GM19240 (cell line): ENCODE data around the gene ERCC3.
"Not testable (repeated sequence)": the region's sequence is repeated elsewhere in the genome, so short reads cannot be mapped to it uniquely, and the experiment has no call there.

ENCODE experiments used
- DNase-seq: peaks from one replicate; pipeline ENCODE4 v3.0.0; 2011; ENCODE audit warnings: low spot score; ENCODE audit not compliant: insufficient read length

Gene ERCC3

DNA sequence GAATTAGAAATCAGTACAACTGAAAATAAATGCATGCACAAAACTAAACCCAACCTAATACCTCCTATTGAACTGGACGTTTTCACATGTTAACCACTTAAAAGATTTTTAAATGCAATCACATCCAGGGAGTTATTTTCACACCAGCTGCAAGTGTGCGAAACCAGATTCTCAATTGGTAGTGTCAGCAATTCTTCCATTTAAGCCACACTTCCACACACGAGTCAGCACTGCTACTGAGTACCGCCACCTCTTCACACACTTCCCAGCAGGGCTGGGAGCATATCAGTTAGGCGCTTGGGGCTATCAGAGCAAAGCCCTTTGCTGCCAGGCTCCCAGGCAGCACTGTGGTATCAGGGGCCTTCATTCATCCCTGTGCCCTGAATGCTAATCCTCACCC is 14.2 kb downstream of the ERCC3 start:
- DNase-seq, result no peak

- no peak for DNase-seq
These were observed 15.0 kb downstream of the ERCC3 start for GRCh38 chr2:127278959-127279358.

- DNase-seq, result no peak
These were observed 16.9 kb downstream of the ERCC3 start for GRCh38 chr2:127277028-127277427.

DNA sequence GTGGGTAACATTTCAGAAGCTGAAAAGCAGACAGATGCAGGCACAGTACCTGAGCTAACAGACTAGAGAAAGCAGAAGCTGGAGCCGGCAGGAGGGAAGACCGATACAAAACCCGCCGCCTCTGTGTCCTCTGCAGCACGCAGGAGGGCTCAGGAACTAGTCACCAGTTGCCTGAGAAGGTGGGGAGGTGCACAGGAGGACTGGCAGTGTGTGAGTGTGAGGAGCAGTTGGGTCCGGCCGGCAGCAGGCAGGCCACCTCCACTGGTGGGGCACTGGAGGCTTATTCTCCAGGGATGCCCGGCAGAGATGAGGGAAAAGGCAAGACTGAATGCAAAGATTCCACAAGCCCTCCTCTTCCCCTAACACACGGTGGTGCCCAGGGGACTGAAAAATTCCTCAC is 18.2 kb downstream of the ERCC3 start:
- DNase-seq, result no peak

DNA sequence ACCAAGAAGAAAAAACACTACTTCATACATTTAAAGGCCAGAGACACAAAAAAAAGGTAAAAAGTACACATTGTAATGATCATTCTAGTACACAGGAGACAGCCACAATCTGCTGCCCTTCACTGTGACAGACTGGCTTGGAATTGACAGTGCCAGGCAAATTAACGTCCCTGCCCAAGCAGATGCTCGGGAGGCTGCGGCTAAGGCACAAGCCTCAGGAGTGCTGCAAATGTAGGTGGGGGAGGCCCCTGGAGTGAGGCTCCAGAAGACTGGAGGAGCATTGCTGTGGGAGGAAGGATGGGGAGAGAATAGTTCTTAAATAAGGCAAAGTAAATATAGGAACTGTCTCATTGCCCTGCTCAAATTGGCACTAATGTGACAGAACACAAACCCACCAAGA is 18.6 kb downstream of the ERCC3 start:
- no peak for DNase-seq

DNA sequence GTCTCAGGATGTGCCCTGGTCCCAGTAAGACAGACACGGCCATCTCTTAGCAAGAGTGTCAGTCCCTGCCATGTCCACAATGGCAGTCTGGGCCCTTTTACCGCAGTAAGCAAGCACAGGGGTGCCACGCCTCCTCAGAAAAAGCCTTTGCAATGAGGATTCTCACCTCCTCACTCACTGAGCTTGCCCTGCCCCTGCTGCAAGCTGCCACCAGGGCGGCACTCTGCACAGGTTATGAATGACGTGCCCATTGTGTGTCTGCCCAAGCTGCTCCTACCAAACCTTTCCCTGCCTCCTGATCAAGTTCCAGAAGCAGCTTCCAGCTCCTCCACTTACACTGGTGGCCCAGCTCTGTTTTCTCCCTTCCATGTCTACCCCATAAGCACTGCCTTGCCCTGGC is 23.3 kb downstream of the ERCC3 start:
- DNase-seq, result no peak

- no peak for DNase-seq
These were observed 32.0 kb downstream of the ERCC3 start for GRCh38 chr2:127261804-127262406.

- DNase-seq, result no peak
These were observed 34.6 kb downstream of the ERCC3 start for GRCh38 chr2:127259355-127259754.

- no peak for DNase-seq
These were observed 37.1 kb downstream of the ERCC3 start for GRCh38 chr2:127256866-127257265.

GRCh38 chr2:127256381-127256780 is 37.6 kb downstream of the ERCC3 start:
- no peak for DNase-seq

GRCh38 chr2:127255721-127256120 is 38.2 kb downstream of the ERCC3 start:
- no peak for DNase-seq

DNA sequence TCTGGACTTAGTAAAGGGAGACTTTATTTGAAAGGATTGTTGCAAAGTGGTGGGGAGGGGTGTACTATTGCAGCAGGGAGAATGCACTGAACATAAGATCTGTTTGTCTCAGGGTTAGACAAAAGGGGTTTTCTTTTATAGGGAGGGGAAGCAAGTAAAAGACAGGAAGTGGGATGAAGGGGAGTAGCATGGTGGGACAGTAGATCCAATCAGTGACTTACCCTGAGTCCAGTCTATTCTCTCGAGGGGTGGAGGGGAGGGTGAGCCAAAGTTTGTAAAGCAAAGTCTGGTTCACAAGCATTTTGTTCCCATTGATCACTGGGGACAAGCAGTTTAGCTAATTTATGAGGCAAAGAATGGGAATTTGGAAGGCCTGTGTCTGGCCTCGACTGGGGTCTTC is 38.8 kb downstream of the ERCC3 start:
- no peak for DNase-seq

- DNase-seq, result no peak
These were observed 39.5 kb downstream of the ERCC3 start for GRCh38 chr2:127254386-127254981.

GRCh38 chr2:127241184-127241583 is 52.8 kb downstream of the ERCC3 start:
- DNase-seq, result not testable (repeated sequence)

DNA sequence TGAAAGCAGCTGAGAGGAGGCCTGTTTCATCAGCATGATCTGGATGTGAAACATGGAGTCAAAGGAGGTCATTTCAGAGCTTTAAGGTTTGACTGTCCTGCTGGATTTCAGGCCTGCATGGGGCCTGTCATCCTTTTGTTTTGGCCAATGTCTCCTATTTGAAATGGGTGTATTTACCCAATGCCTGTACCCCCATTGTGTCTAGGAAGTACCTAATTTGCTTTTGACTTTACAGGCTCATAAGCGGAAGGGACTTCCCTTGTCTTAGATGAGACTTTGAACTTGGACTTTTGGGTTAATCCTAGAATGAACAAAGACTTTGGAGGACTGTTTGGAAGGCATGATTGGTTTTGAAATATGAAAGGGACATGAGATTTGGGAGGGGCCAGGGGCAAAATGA is 54.5 kb downstream of the ERCC3 start:
- no peak for DNase-seq

DNA sequence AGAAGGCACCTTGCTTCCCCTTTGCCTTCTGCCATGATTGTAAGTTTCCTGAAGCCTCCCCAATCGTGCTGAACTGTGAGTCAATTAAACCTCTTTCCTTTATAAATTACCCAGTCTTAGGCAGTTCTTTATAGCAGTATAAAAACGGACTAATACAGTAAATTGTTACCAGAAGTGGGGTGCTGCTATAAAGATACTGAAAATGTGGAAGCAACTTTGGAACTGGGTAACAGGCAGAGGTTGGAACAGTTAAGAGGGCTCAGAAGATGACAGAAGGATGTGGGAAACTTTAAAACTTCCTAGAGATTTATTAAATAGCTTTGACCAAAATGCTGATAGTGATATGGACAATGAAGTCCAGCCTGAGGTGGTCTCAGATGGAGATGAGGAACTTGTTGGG is 56.2 kb downstream of the ERCC3 start:
- not testable (repeated sequence) for DNase-seq

DNA sequence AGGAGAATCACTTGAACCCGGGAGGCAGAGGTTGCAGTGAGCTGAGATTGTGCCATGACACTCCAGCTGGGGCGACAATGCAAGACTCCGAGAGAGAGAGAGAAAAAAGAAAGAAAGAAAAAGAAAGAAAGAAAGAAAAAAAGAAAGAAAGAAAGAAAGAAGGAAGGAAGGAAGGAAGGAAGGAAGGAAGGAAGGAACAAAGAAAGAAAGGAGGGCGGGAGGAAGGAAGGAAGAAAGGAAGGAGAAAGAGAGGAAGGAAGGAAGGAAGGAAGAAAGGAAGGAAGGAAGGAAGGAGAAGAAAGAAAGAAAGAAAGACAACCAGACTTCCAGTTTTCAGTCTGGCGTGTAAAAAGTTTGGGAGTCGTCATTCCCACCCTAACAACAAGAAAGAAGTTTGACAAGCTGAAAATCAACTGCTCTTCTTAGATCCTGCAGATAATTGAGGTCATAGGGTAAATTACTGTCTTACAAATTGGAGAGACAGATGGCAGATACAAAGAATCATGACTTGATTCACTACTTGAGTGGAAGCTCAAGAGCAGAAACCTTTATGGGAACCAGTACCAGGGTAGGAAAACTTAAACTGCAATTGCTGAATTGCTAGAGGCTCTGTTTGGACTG is 58.8 kb downstream of the ERCC3 start:
- no peak for DNase-seq

GRCh38 chr2:127233710-127234109 is 60.2 kb downstream of the ERCC3 start:
- no peak for DNase-seq

- no peak for DNase-seq
These were observed 62.6 kb downstream of the ERCC3 start for GRCh38 chr2:127231130-127231865.

- DNase-seq, result no peak
These were observed 64.4 kb downstream of the ERCC3 start for GRCh38 chr2:127229555-127229954.

GRCh38 chr2:127228102-127228501 is 65.8 kb downstream of the ERCC3 start:
- DNase-seq, result no peak

DNA sequence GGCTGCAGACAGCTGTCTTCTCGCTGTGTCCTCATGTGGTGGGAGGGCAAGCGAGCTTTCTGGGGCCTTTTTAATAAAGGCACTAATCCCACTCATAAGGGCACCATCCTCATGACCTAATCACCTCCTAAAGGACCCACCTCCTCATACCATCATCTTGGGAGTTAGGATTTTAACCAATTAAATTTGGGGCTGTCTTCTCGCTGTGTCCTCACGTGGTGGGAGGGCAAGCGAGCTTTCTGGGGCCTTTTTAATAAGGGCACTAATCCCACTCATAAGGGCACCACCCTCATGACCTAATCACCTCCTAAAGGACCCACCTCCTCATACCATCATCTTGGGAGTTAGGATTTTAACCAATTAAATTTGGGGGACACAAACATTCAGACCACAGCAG is 66.7 kb downstream of the ERCC3 start:
- DNase-seq, result not testable (repeated sequence)
